ENCODE data around the gene PSMB5. TPM values are rescaled to one million over a fixed set of nuclear protein-coding genes. Genes with fewer than 3 reads are reported as not detected.

The PSMB5 gene
- polyA plus RNA-seq, 1 experiment: 304 TPM

DNA sequence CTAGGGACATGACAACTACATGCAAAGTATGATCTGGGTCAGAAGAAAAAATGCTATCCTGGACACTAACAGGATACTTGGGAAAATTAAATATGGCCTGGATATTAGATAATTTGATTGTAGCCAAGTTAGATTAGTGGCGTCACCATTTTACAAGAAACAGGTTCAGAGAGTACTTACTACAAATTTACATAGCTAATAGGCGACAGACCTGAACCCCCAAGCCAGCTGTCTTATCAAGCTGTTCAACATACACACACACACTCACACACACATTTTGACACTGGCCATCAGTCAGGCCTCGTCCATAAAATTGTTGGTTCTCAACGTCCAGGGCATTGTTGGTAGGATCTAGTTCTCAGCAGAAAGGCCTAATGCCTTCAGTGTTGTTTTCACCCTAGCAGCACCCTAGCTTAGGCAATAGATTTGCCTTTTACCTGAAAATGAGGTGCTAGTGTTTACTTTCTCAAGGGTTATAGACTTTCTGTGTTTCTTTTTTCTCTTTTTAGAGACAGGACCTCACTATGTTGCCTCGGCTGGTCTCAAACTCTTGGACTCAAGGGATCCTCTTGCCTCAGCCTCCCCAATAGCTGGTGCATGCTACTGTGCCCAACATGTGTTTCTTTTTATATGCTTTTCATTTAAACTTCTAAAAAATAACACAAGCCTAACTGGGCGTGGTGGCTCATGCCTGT is 21.5 kb downstream of the PSMB5 start:
- ChIA-PET CTCF (interaction anchor here (0.9 to 4.0 kb wide), 3 partner anchors 15 to 55 kb away, joined by 3 to 15 read pairs (median 5); no protein-coding TSS in a partner anchor), POLR2A (no interaction called here)
- TF ChIP-seq, protein P1, sequence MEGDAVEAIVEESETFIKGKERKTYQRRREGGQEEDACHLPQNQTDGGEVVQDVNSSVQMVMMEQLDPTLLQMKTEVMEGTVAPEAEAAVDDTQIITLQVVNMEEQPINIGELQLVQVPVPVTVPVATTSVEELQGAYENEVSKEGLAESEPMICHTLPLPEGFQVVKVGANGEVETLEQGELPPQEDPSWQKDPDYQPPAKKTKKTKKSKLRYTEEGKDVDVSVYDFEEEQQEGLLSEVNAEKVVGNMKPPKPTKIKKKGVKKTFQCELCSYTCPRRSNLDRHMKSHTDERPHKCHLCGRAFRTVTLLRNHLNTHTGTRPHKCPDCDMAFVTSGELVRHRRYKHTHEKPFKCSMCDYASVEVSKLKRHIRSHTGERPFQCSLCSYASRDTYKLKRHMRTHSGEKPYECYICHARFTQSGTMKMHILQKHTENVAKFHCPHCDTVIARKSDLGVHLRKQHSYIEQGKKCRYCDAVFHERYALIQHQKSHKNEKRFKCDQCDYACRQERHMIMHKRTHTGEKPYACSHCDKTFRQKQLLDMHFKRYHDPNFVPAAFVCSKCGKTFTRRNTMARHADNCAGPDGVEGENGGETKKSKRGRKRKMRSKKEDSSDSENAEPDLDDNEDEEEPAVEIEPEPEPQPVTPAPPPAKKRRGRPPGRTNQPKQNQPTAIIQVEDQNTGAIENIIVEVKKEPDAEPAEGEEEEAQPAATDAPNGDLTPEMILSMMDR (IDR thresholded peaks at IDR 0.05; ENCODE audit: insufficient read depth, low read depth, low read length): no peak
- no peak overlapping the region for H3K4me3 ChIP-seq (ENCODE audit: low read depth, low read length)
- DNase-seq (ENCODE audit: low read depth): no peak
- H3K27me3 ChIP-seq (ENCODE audit: control insufficient read depth, insufficient read depth, low read length): no peaks in the 10 kb centered on the region
- no peaks in the 10 kb centered on the region for H3K36me3 ChIP-seq (ENCODE audit: control insufficient read depth, insufficient read depth, low read length)

DNA sequence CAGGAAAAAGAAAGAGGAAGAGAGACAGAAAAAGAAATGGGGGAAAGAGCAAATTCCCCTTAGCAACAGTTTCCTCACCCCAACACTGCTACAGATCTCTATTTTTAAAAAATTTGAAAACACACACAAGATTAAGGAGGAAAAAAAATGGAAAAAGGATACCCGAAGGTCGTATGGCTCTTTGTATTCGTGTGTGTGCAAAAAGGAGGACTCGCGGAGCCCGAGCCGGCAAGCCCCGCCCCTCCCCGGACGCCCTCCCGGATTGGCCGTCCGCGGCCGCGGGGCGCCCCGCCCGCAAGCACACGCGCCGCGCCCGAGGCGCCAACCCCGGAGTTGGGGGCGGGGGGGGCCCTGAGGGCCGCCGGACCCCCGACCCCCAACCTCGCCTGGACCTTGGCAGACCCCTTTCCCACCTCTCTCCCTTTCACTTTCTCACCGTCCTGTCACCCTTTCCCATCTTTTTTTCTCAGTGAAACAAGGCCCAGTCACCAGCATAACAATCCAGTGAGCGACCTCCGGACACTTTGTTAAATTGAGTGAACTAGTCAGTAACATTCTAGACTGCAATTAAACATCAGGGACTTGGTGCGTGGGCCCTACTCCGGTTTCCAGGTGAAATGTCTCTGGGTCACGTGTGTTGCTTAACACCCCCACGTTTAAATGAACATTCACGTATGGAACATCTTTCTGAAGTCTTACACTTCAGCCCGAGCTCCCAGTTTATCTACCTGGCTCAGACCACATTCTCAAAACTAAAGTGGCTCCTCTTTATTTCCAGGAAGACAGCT is 24.6 kb downstream of the PSMB5 start, which contains the start of gene C14orf93:
C14orf93 (minus strand) TSS at position 205 of the 788 bp plus-strand sequence. CDS start 11,120 bp downstream, outside the sequence.
- Histone ChIP-seq H3K4me3 (ENCODE audit: low read depth, low read length) (peak within 1 kb of the TSS; percentile 45), H3K36me3 (ENCODE audit: control insufficient read depth, insufficient read depth, low read length) (no peaks in the 10 kb centered on the region), H3K27me3 (ENCODE audit: control insufficient read depth, insufficient read depth, low read length) (no peaks in the 10 kb centered on the region)
- TF ChIP-seq, protein P1 (IDR thresholded peaks at IDR 0.05; ENCODE audit: insufficient read depth, low read depth, low read length): no peak
- ChIA-PET CTCF (interaction anchor here (0.9 to 4.0 kb wide), 3 partner anchors 15 to 59 kb away, joined by 3 to 15 read pairs (median 7); no protein-coding TSS in a partner anchor), POLR2A (no interaction called here)
- DNase-seq (ENCODE audit: low read depth): no peak

GRCh38 chr14:23009483-23009938 is 25.2 kb downstream of the PSMB5 start:
- CTCF ChIA-PET: interaction anchor here (2.4 to 4.1 kb wide), 3 partner anchors 15 to 49 kb away, joined by 7 to 59 read pairs (median 32); partner anchors contain the start of gene CDH24
- no peak for DNase-seq (ENCODE audit: low read depth)
- H3K27me3 ChIP-seq (ENCODE audit: control insufficient read depth, insufficient read depth, low read length): no peaks in the 10 kb centered on the region
- H3K4me3 ChIP-seq (ENCODE audit: low read depth, low read length): peak overlapping the region; percentile 45
- H3K36me3 ChIP-seq (ENCODE audit: control insufficient read depth, insufficient read depth, low read length): no peaks in the 10 kb centered on the region
- POLR2A ChIA-PET: no interaction called here
- TF ChIP-seq, protein P1 (IDR thresholded peaks at IDR 0.05; ENCODE audit: insufficient read depth, low read depth, low read length): no peak

DNA sequence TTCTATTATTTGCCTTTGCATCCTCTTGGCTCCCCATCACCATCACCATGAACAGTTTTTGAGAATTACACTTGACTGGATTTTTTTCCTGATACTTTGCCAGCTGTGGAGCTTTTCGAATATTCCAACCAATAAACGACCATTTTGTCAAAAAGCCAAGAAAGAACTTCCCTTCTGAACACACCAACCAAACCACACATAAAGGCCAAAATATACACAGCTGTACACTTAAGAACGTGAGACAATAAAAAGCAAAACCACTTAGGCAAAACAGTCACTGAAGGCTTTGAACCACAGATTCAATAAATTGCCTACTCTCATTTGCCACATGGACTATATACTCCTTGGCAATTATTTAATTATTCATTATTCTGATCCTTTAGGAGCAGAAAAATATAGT is 25.9 kb downstream of the PSMB5 start:
- no peak for DNase-seq (ENCODE audit: low read depth)
- ChIA-PET CTCF (interaction anchor here (0.6 to 4.1 kb wide), 5 partner anchors 15 to 100 kb away, joined by 3 to 59 read pairs (median 17); partner anchors contain the start of gene CDH24), POLR2A (no interaction called here)
- TF ChIP-seq, protein P1 (IDR thresholded peaks at IDR 0.05; ENCODE audit: insufficient read depth, low read depth, low read length): no peak
- Histone ChIP-seq H3K27me3 (ENCODE audit: control insufficient read depth, insufficient read depth, low read length) (no peaks in the 10 kb centered on the region), H3K4me3 (ENCODE audit: low read depth, low read length) (no peak overlapping the region), H3K36me3 (ENCODE audit: control insufficient read depth, insufficient read depth, low read length) (no peaks in the 10 kb centered on the region)
